ENCODE measurements around the gene STK32B.

GRCh38 chr4:5488413-5488812, 437.1 kb downstream of the STK32B start:
- TF ChIP-seq CTCF (conservative IDR thresholded peaks at IDR 0.05; ENCODE audit: low read length) (no peak), EZH2phosphoT487 (IDR thresholded peaks at IDR 0.05; ENCODE audit: borderline replicate concordance) (no peak)

Data from Loucy (cell line).